Stomach (tissue), 9 donors: ENCODE data around the gene MAJIN. TPM values are rescaled to one million over a fixed set of nuclear protein-coding genes. Genes with fewer than 3 reads are reported as not detected.

ENCODE experiments used
- DNase-seq, 2 donors: peaks; one replicate each; pipeline versions ENCODE4 v3.0.0 to v3.0.0-alpha.2; 2013 to 2019
- H3K27ac ChIP-seq, 5 donors: fragments of 200-600 bp in 4 of 5; sonication (generic) in 4 of 5; one replicate each; pipeline ENCODE4 v1.5.1; 2013 to 2019; ENCODE audit warnings: mild to moderate bottlenecking in 1 of 5, moderate library complexity in 1 of 5
- H3K27me3 ChIP-seq, 3 donors: fragments of 200-600 bp; sonication (generic); one replicate each; pipeline ENCODE4 v1.5.1; 2017 to 2019; ENCODE audit warnings: mixed run types in 1 of 3
- H3K36me3 ChIP-seq, 4 donors: fragments of 200-600 bp; sonication (generic); 1 replicate in 3 of 4; 2 replicates in 1 of 4; pipeline ENCODE4 v1.5.1; 2016 to 2019
- H3K4me1 ChIP-seq, 4 donors: fragments of 200-600 bp; sonication (generic); one replicate each; pipeline ENCODE4 v1.5.1; 2016 to 2019
- H3K4me3 ChIP-seq, 4 donors: fragments of 200-600 bp; sonication (generic) in 3 of 4; one replicate each; pipeline ENCODE4 v1.5.1; 2016 to 2019; ENCODE audit warnings: mild to moderate bottlenecking in 1 of 4
- H3K9me3 ChIP-seq, 4 donors: fragments of 200-600 bp; sonication (generic); one replicate each; pipeline ENCODE4 v1.5.1; 2016 to 2019
- EP300 ChIP-seq: sonication (generic); formaldehyde crosslinking; IDR thresholded peaks from one replicate; pipeline ENCODE4 v1.6.1; 2017; ENCODE audit warnings: antibody characterized with exemption
- POLR2A ChIP-seq, 4 donors: fragments of 450-650 bp; IDR thresholded peaks; one replicate each; pipeline ENCODE4 v1.6.1; 2016; ENCODE audit warnings: antibody characterized with exemption in 4 of 4, control low read depth in 2 of 4, mild to moderate bottlenecking in 1 of 4, moderate library complexity in 1 of 4
- POLR2AphosphoS5 ChIP-seq, 3 donors: sonication (generic); formaldehyde crosslinking; IDR thresholded peaks; one replicate each; pipeline ENCODE4 v1.6.1; 2016; ENCODE audit warnings: antibody characterized with exemption in 3 of 3
- WGBS, 5 donors: extraction: QIAGEN DNeasy Blood & Tissue Kit in 3 of 5; methylation state at CpG; one replicate each; pipeline versions ENCODE4 v1.1.5 to v1.1.7; 2013 to 2018; 5-methylcytosine and 5-hydroxymethylcytosine counted together
- intact Hi-C: fragments of 100-400 bp; cut with DNase I; formaldehyde crosslinking; loops from one replicate; pipeline ENCODE4 v1.15.1; 2023; ENCODE audit warnings: low total_unique reads
- polyA plus RNA-seq, 3 donors: library from polyadenylated mRNA; stranded (reverse); fragments of 200-250 nt; gene quantifications; one replicate each; pipeline ENCODE4 v1.2.3, GENCODE V29; 2013
- total RNA-seq, 5 donors: library from RNA; depleted of rRNA; stranded (reverse); fragments of >200 nt; gene quantifications; one replicate each; pipeline versions ENCODE4 v1.1.0 to v1.2.3, GENCODE V29; 2014 to 2016
- TF ChIP-seq, protein P1 (sequence below), 7 experiments: fragments of 450-650 bp in 4 of 7; fragments of 200-600 bp in 3 of 7; sonication (generic) in 3 of 7; IDR thresholded peaks; one replicate each; pipeline ENCODE4 v1.5.1; 2016 to 2019; ENCODE audit warnings: antibody characterized with exemption in 7 of 7, control low read depth in 2 of 7, mild to moderate bottlenecking in 1 of 7
- donor health status: healthy with polysubstance abuse.
- donor health status: Bipolar disorder and iron deficiency.
- donor health status: healthy.

Gene MAJIN
- total and polyA plus RNA-seq, 8 donors = 0.20 TPM; not detected in 7

GRCh38 chr11:64905516-64906313 lies 66.2 kb downstream of the MAJIN start:
- Histone ChIP-seq H3K27me3 (no peaks in the 10 kb centered on the region), H3K4me1 (no peaks in the 10 kb centered on the region), H3K36me3 (peaks cover 86 to 100% (median 100%) of the 10 kb centered on the region in 4 donors), H3K9me3 (no peaks in the 10 kb centered on the region), H3K4me3 (no peak overlapping the region), H3K27ac (no peak overlapping the region)
- DNase-seq = no peak
- intact Hi-C loops = no loop called here
- 90 to 94% (median 91%) methylated on average over 12 to 25 of the region's 25 CpGs for WGBS, 5 donors
- TF ChIP-seq, protein P1, sequence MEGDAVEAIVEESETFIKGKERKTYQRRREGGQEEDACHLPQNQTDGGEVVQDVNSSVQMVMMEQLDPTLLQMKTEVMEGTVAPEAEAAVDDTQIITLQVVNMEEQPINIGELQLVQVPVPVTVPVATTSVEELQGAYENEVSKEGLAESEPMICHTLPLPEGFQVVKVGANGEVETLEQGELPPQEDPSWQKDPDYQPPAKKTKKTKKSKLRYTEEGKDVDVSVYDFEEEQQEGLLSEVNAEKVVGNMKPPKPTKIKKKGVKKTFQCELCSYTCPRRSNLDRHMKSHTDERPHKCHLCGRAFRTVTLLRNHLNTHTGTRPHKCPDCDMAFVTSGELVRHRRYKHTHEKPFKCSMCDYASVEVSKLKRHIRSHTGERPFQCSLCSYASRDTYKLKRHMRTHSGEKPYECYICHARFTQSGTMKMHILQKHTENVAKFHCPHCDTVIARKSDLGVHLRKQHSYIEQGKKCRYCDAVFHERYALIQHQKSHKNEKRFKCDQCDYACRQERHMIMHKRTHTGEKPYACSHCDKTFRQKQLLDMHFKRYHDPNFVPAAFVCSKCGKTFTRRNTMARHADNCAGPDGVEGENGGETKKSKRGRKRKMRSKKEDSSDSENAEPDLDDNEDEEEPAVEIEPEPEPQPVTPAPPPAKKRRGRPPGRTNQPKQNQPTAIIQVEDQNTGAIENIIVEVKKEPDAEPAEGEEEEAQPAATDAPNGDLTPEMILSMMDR (IDR thresholded peaks at IDR 0.05) = no peak
- TF ChIP-seq EP300 = no peak
- no peak for TF ChIP-seq POLR2AphosphoS5 (IDR thresholded peaks at IDR 0.05)
- no peak for TF ChIP-seq POLR2A (IDR thresholded peaks at IDR 0.05)

GRCh38 chr11:64903291-64903833 lies 68.5 kb downstream of the MAJIN start:
- Histone ChIP-seq H3K9me3 (no peaks in the 10 kb centered on the region), H3K36me3 (peaks cover 83 to 100% (median 100%) of the 10 kb centered on the region in 4 donors), H3K27ac (no peak overlapping the region), H3K4me3 (no peak overlapping the region), H3K4me1 (no peaks in the 10 kb centered on the region), H3K27me3 (no peaks in the 10 kb centered on the region)
- TF ChIP-seq, protein P1 (IDR thresholded peaks at IDR 0.05) = no peak
- TF ChIP-seq EP300 = no peak
- no peak for TF ChIP-seq POLR2AphosphoS5 (IDR thresholded peaks at IDR 0.05)
- no peak for TF ChIP-seq POLR2A (IDR thresholded peaks at IDR 0.05)
- 88 to 94% (median 92%) methylated on average over 15 to 23 of the region's 23 CpGs for WGBS, 5 donors
- intact Hi-C loops = no loop called here
- DNase-seq = no peak

- no peak for DNase-seq
- H3K4me1 ChIP-seq = no peaks in the 10 kb centered on the region
- H3K27me3 ChIP-seq = no peaks in the 10 kb centered on the region
- no peak overlapping the region for H3K27ac ChIP-seq
- peaks cover 87 to 100% (median 100%) of the 10 kb centered on the region in 4 donors for H3K36me3 ChIP-seq
- 86 to 89% (median 88%) methylated on average over 10 to 30 of the region's 30 CpGs for WGBS, 5 donors
- H3K4me3 ChIP-seq = no peak overlapping the region
- H3K9me3 ChIP-seq = no peaks in the 10 kb centered on the region
- TF ChIP-seq POLR2A (IDR thresholded peaks at IDR 0.05) (no peak), POLR2AphosphoS5 (IDR thresholded peaks at IDR 0.05) (no peak)
- intact Hi-C loops = no loop called here
Measured at GRCh38 chr11:64902102-64902900, 69.6 kb downstream of the MAJIN start.

DNA sequence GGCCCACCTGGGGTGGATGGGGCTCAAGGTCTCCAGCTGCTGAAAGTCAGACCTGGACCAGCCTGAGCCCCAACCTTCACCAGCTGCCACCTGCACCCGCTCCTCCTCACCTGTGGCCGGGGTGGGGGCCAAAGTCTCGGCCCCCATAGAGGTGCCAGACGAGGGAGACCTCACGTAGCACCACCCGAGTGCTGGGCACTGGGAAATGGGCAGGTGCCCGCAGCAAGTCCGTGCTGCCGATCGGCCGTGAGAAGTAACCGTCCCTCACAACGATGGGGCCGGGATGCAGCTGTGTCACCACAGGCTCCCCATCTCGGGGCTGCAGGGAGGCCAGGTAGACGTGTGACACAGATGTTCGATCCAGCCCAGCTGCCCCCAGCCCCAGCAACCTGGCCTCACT lies 71.1 kb downstream of the MAJIN start:
- Histone ChIP-seq H3K4me3 (no peak overlapping the region), H3K4me1 (no peaks in the 10 kb centered on the region), H3K27me3 (no peaks in the 10 kb centered on the region), H3K36me3 (peaks cover 74 to 100% (median 100%) of the 10 kb centered on the region in 4 donors), H3K9me3 (no peaks in the 10 kb centered on the region), H3K27ac (no peak overlapping the region)
- TF ChIP-seq POLR2AphosphoS5 (IDR thresholded peaks at IDR 0.05) = no peak
- TF ChIP-seq POLR2A (IDR thresholded peaks at IDR 0.05) = no peak
- no peak for DNase-seq
- intact Hi-C loops = no loop called here
- 92 to 95% (median 95%) methylated on average over 16 to 17 of the region's 17 CpGs for WGBS, 5 donors

- WGBS, 5 donors = 76 to 83% (median 82%) methylated on average over 12 to 14 of the region's 14 CpGs
- Histone ChIP-seq H3K36me3 (peaks cover 69 to 100% (median 100%) of the 10 kb centered on the region in 4 donors), H3K27me3 (no peaks in the 10 kb centered on the region), H3K4me3 (no peak overlapping the region), H3K27ac (no peak overlapping the region), H3K9me3 (no peaks in the 10 kb centered on the region), H3K4me1 (no peaks in the 10 kb centered on the region)
- no peak for TF ChIP-seq POLR2A (IDR thresholded peaks at IDR 0.05)
- TF ChIP-seq POLR2AphosphoS5 (IDR thresholded peaks at IDR 0.05) = no peak
- TF ChIP-seq, protein P1 (IDR thresholded peaks at IDR 0.05) = no peak
- TF ChIP-seq EP300 = no peak
- DNase-seq = no peak
- intact Hi-C loops = no loop called here
Measured at GRCh38 chr11:64900263-64900678, 71.6 kb downstream of the MAJIN start.
